ENCODE data around the gene TJAP1.
"Not testable (repeated sequence)": the region's sequence is repeated elsewhere in the genome, so short reads cannot be mapped to it uniquely, and the experiment has no call there.

TJAP1 gene

GRCh38 chr6:43453831-43454230 is 23.5 kb upstream of the TJAP1 start:
- DNase-seq: no peak

DNA sequence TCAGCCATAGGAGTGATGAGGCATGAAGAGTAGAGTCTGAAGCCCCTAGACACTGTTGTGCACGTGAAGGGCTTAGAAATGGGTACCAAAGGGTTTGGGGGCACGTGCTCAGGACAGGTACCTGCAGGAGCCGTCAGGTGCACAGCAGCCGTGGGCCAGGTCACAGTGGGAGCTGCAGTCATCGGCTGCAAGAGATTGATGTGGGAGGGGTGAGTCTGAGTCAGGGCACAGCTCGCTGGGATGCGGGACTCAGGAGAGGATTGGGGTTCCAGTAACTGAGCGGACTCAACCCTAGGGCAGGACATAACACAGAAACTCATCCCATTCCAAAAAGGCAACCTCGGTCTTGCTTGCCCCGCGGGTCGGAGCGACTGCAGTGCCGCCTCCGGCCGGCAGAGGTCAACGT is 23.1 kb upstream of the TJAP1 start:
- peak; percentile 73 for DNase-seq

DNA sequence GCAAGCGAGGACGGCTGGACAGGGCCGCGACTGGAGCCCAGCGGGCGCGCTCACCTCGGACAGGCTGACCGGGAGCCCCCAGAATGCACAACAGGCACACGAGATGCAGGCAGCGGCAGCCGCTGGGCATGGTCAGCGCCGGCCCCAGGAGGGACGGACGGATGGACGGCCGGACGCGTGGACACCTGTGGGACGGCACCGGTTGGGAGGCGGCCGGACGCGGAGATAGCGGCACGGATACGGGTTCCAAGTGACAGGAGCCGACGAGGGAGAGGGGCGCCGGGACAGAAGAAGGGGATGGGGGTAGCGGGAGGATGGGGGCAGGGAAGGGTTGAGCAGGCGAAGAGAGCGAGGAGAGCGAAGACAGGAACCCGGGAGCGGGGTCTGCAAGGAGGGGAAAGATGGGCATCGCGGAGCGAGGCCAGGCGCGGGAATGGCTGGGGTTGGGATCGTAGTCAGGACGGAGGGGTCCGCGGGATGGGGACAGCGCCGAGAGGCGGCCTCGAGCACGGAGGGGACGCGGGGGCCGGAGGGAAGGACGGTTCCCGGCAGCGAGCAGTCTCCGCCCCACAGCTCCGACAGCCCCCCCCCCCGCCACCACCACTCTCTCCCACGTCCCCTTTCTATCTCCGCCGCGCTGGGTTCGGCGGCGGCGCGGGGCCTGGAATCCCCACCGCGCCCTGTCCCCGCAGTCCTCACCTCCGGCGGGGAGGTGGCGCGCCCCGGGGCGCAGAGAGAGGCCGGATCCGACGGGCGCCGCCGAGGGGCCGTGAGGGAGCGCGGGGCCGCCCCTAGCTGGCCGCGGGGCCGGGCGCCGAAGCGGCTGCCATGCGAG is 22.5 kb upstream of the TJAP1 start:
- no peak for DNase-seq

DNA sequence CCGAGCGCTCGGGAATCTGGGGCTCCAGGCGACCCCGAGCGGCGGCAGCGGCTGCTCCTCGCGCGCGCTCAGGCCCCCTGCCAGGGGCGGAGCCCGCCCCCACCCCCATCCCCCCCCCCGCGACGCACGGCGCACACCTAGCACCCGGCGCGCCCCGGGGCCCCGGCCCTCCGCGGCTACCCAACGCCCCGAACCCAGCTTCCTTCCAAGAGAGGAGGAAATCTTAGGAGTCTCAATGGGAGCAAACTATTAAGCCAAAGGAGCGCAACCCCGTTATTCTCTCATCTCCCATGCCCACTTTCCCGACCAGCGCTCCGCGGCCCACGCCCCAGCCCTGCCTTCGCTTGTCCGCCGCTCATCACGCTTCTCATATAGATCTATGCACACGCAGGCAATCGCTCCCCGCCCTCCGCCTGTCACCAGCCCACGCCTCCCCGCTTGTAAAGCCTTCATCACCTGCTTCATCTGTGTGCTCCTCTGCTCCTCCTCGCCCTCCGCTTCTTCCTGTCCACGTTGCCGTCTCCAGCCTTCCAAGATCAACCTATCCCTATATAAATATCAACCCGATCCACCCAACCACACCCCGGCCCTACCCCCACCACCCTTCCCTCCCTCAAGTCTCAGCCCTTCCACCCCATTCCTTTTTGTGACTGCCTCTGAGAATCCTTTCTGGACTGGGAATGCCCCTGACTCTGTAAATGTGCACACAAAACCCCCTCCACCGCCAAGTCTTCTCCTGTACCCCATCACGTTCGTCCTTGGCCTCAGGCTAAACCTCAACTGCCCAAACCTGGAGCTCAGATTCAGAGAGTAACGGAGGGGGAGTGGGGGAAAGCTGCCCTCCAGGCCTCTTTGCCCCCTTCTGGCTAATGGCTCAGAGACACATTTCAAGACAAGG is 21.6 kb upstream of the TJAP1 start, which contains the start of gene DLK2:
Gene DLK2, minus strand, starts transcription at position 18 of the 898 bp plus-strand sequence. CDS start 723 bp downstream, outside the sequence.
- peak; percentile 48 for DNase-seq

DNA sequence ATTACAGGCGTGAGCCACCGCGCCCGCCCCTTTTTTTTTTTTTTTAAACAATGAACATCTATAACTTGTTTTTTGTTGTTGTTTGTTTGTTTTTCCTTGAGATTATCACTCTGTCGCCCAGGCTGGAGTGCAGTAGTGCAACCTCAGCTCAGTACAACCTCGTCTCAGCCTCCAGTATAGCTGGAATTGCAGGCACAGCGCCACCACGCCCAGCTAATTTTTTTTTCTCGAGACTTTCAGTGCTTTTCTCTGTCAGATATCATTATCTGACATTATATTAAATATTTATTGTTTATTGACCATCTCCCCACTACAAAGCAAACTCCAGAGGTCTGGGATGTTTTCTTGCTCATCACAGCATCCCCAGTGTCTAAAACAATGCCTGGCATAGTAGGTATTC is 19.7 kb upstream of the TJAP1 start:
- DNase-seq: no peak

- DNase-seq: not testable (repeated sequence)
These were observed 19.2 kb upstream of the TJAP1 start for GRCh38 chr6:43458154-43458553.

- DNase-seq: no peak
These were observed 17.8 kb upstream of the TJAP1 start for GRCh38 chr6:43459535-43459934.

DNA sequence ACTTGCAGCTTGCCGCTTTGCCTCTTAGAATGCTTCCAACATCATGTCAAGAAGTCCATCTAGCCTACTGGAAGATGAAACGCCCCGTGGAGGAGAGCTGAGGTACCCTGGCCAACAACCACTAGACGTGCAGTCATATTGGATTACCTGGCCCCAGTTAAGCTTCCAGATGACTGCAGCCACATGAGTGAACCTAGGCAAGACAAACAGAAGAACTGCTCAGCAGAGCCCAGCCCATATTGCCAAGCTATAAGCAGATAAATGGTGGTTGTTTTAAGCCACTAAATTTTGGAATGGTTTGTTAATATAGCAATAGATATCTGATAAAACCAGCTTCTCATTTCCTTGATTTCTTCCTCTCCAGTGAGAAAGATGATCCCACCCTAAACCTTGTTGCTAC is 17.3 kb upstream of the TJAP1 start:
- DNase-seq: no peak

DNA sequence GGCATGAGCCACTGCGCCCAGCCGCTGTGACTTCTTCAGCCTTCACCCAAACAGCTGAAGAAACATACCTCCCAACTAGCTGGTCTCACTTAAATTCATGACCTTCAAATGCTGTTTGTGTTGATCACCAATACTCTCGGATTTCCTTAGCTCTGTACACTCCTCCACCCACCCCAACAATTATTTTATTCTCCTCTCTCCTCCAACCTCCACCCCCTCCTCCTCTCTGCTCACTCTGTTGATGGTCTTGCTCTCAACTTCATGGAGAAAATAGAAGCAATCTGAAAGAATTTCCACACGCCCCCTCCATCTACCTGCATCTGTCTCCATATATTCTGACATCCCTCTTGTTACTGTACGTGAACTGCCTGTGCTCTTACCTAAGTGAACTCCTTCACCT is 15.4 kb upstream of the TJAP1 start:
- no peak for DNase-seq

DNA sequence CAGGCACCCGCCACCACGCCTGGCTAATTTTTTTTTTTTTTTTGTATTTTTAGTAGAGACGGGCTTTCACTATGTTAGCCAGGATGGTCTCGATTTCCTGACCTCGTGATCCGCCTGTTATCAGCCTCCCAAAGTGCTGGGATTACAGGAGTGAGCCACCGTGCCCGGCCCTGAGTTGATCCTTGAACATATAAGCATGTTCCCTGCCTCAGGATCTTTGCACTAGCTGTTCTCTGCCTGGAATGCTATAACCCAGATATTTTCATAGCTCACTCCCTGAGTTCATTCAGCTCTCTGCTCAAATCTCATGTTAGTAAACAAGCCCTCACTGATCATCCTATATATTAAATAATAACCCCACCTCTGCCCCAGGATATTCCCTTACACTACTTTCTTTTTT is 13.0 kb upstream of the TJAP1 start:
- no peak for DNase-seq

DNA sequence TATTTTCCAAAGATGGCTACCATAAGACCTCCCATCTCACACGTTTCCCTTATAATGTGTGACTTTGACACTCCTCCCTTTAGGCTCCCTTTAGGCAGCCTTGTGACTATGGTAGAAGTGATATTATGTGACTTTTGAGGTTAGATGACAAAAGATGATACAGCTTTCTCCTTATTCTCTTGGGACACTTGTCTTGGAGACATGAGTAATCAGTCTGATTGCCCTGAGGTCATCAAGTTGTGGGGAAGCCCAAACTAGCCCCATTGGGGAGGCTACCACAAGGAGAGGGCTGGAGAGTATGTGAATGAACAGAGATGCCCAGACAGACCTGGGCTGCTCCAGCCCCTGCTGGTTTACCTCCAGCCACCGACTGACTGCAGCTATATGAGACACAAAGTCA is 11.4 kb upstream of the TJAP1 start:
- no peak for DNase-seq

- DNase-seq: not testable (repeated sequence)
These were observed 10.1 kb upstream of the TJAP1 start for GRCh38 chr6:43467265-43467664.

DNA sequence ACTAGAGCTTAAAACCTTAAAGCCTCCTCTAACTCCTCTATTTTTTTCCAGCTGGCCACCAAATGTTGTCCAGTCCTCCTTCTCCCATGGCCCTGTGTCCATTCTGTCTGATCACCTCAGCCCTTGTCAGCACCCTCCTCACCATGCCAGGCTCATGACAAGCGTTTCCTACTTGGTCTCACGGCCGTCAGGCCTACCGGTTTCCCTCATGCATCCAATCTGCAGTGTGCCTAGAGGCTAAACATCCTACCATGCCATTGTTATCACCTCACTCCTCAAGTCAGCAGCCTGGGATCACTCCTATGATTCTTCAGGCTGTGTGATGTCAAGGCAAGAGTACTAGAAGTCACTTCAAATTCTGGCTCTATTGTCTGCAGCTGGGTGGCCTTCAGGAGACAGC is 9.6 kb upstream of the TJAP1 start:
- no peak for DNase-seq

GRCh38 chr6:43468240-43468639 is 9.1 kb upstream of the TJAP1 start:
- DNase-seq: no peak

GRCh38 chr6:43468748-43469681 is 8.4 kb upstream of the TJAP1 start:
- DNase-seq: no peak

DNA sequence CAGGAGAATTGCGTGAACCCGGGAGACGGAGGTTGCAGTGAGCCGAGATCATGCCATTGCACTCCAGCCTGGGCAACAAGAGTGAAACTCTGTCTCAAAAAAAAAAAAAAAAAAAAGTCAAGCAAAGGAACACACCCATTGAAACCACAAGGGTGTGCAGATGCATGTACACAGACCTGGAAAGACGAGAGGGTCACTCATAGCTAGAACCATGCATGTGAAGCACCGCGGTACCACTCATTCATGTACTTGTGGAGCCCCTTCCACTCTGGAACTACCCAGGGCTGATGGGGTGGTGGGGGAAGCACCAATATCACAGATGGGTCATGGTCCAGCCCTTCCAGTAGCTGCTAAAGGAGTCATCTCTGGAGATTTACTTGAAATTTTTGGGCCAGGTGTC is 7.4 kb upstream of the TJAP1 start:
- DNase-seq: peak; percentile 22

- no peak for DNase-seq
These were observed 6.0 kb upstream of the TJAP1 start for GRCh38 chr6:43471399-43471798.

DNA sequence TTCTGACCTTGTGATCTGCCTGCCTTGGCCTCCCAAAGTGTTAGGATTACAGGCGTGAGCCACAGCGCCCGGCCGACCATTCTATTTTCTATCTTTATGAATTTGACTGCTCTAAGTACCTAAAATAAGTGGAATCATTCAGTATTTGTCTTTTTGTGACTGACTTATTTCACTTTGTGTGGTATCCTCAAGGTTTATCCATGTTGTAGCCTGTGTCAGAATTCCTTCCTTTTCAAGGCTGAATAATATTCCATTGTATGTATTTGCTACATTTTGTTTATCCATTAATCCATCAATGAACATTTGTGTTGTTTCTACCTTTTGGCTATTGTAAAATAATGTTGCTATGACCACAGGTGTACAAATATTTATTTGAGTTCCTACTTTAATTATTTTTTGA is 4.9 kb upstream of the TJAP1 start:
- DNase-seq: no peak

DNA sequence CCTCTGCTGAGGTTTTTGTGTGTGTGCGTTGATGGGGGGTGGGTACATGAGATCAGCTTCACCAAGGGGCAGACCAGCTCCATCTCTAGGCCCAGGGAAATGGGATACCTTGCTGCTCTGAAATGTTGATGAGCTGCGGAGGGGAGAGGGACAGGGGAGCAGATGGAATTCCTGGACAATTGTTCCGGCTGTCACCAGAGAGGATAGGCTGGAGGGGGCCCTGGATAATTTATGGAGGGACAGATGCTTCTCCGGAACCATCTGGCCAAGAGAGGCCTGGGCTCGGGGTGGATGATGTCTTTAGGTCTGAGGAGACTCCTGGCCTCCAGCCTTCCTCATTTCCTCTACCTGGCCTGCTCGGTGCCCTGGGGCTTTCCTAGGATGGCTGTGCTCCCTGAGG is 1.9 kb upstream of the TJAP1 start:
- DNase-seq: no peak

GRCh38 chr6:43476746-43477145 is 624 bp upstream of the TJAP1 start:
- no peak for DNase-seq

DNA sequence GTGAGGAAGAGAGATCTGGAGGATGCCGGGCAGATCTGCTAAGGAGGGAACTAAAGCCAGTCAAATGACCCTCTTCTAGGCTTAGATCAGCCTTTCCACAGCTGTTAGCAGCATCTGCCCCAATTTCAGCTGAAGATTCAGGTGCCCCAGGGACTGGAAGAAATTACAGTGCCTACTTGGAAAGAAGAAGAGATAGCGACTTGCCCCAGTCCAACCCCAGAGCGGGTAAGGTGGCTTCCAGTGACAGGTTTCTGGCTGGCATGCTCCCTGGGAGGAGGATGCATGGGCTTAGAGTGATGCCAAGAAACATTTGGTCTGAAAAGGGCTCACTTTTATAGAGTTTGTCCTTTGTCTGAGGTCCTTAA is 620 bp downstream of the TJAP1 start:
- DNase-seq: no peak

GRCh38 chr6:43481075-43481474 is 3.7 kb downstream of the TJAP1 start:
- DNase-seq: peak; percentile 47

Data from activated CD4-positive, alpha-beta T cell treated with anti-CD3 and anti-CD28 coated beads, Interleukin-10, Interleukin-2, amounts not matched to agents 100 ng/mL and 50 ng/mL, durations not matched to agents 16 hours and 8 hours (primary cell).